Measurements from ENCODE around the gene TCEANC. TPM values are rescaled to one million over a fixed set of nuclear protein-coding genes. Genes with fewer than 3 reads are reported as not detected.

TCEANC gene
- total and polyA plus RNA-seq, 2 of the 4 experiments (the other 2 are of a cell fraction) = 0.99 to 2.5 TPM

DNA sequence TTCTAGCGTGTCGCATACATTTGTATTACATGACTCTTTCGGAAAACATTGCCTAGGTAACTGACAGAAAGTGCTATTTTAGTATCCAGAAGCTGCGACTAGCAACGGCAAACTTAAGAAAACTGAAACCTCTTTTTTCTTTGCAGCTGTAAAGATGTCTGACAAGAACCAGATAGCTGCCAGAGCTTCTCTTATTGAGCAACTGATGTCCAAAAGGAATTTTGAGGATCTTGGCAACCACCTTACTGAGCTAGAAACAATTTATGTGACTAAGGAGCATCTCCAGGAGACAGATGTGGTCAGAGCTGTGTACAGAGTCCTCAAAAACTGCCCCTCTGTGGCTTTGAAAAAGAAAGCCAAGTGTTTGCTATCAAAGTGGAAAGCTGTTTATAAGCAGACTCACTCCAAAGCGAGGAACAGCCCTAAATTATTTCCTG lies 9.4 kb downstream of the TCEANC start:
- intact Hi-C loops (cut with micrococcal nuclease) = no loop called here
- H4K8ac ChIP-seq (ENCODE audit: low read depth in 2 of 2, low read length in 2 of 2) = no peak overlapping the region
- H3K9me3 ChIP-seq (ENCODE audit: control insufficient read depth, insufficient read depth, low read length) = no peaks in the 10 kb centered on the region
- no peaks in the 10 kb centered on the region for H3K79me1 ChIP-seq (ENCODE audit: low read depth in 1 of 2, low read length in 2 of 2)
- no peak overlapping the region for H2BK15ac ChIP-seq (ENCODE audit: low read depth, low read length)
- H2BK120ac ChIP-seq (ENCODE audit: low read depth, low read length) = no peak overlapping the region
- no peaks in the 10 kb centered on the region for H4K20me1 ChIP-seq (ENCODE audit: insufficient read depth, low read length)
- H2BK5ac ChIP-seq (ENCODE audit: low read depth, low read length, poor library complexity, severe bottlenecking) = no peak overlapping the region
- peak; percentile 56 for ATAC-seq (ENCODE audit: low read depth)
- no peak overlapping the region for H3K23ac ChIP-seq (ENCODE audit: low read depth, low read length)
- no TSS peak for BruUV-seq (replicated peaks)
- no peak overlapping the region for H3K14ac ChIP-seq (replicated peaks; ENCODE audit: low read depth, low read length)
- H2AFZ ChIP-seq (replicated peaks; ENCODE audit: low read length, poor library complexity) = no peak overlapping the region
- H4K5ac ChIP-seq (ENCODE audit: low read depth, low read length) = no peak overlapping the region
- H3K27me3 ChIP-seq (ENCODE audit: control insufficient read depth, insufficient read depth, low read length) = peaks cover 11% of the 10 kb centered on the region
- no peak overlapping the region for H4K91ac ChIP-seq (ENCODE audit: insufficient read depth, low read depth, low read length)
- no peak overlapping the region for H3K4me3 ChIP-seq (ENCODE audit: insufficient read depth, low read depth, low read length)
- no peak for TF ChIP-seq MAFK (IDR thresholded peaks at IDR 0.05; ENCODE audit: low read depth, low read length)
- TF ChIP-seq CEBPB (IDR thresholded peaks at IDR 0.05; ENCODE audit: low read depth, low read length) = 0 out of 2 replicates have a peak, but pooled peaks have one; percentile 36
- H3K18ac ChIP-seq (ENCODE audit: low read depth, low read length) = no peak overlapping the region
- CTCF ChIA-PET = no interaction called here
- in situ Hi-C loops (cut with MboI; ENCODE audit: low sequenced_read_pairs) = no loop called here
- H2AK9ac ChIP-seq (replicated peaks; ENCODE audit: low read depth, low read length, poor library complexity) = no peak overlapping the region
- H3K27ac ChIP-seq (ENCODE audit: insufficient read depth, low read length) = no peak overlapping the region
- no peak overlapping the region for H2BK20ac ChIP-seq (ENCODE audit: low read depth, low read length)
- 90% methylated on average over 3 of the region's 6 CpGs; no CpG with 5 or more reads in 1 of the 2 experiments for WGBS, 2 experiments (ENCODE audit: extremely low coverage in 2 of 2, insufficient read length in 1 of 2)
- POLR2A ChIA-PET (ENCODE audit: unreplicated experiment) = interaction anchor here (0.5 kb wide), 1 partner anchor 198 kb away, joined by 4 read pairs; no protein-coding TSS in a partner anchor
- H3K4ac ChIP-seq (ENCODE audit: low read depth, low read length) = no peak overlapping the region
- H3K36me3 ChIP-seq (ENCODE audit: control insufficient read depth, insufficient read depth, low read length) = no peaks in the 10 kb centered on the region
- DNase-seq = peak; percentile 67
- dilution Hi-C loops (cut with HindIII; ENCODE audit: low sequenced_read_pairs, unreplicated experiment) = no loop called here
- H3K9me1 ChIP-seq (ENCODE audit: insufficient read depth, low read length) = no peaks in the 10 kb centered on the region
- H3K56ac ChIP-seq (ENCODE audit: extremely low read depth, insufficient read depth, low read length) = no peak overlapping the region
- H3K4me1 ChIP-seq (ENCODE audit: control insufficient read depth, insufficient read depth, low read length) = peaks cover 7% of the 10 kb centered on the region; the same call in 1 of the 2 replicates
- no peak overlapping the region for H3K9ac ChIP-seq (ENCODE audit: low read depth, low read length)
- no peak overlapping the region for H2AK5ac ChIP-seq (ENCODE audit: low read depth, low read length)
- peak overlapping the region; percentile 16; the same call in 1 of the 2 replicates for H3K4me2 ChIP-seq (ENCODE audit: low read depth, low read length)
